ENCODE measurements around the gene EGR4.

DNA sequence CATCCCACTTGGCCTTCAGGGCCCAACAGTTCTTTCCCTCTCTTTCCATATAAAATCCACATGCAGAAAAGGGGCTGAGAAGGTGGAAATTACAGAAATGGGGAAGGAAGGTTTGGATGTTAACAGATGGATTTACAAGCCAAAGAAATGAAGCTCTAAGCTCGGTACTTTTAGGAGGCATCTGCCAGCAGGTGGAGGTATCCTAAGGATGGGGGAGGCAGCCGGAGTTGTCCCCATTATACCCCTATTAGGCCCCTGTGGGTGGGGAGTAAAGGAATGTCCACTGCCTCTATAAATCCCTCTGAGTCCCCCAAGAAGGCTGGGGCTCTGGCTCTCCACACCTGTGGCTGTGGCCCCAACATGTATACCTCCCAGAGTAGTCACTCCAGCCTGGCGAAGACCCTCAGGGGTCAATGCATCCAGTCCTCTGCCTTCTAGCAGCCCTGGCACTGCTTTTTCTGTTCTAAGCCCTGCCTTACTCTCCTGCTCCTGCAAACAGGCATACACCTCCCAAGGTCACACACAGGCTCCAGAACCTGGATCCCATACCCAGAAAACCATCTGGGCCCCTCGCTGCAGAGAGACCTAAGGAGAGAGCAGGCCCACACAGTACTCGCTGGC is 10.3 kb downstream of the EGR4 start:
- TF ChIP-seq, protein P1, sequence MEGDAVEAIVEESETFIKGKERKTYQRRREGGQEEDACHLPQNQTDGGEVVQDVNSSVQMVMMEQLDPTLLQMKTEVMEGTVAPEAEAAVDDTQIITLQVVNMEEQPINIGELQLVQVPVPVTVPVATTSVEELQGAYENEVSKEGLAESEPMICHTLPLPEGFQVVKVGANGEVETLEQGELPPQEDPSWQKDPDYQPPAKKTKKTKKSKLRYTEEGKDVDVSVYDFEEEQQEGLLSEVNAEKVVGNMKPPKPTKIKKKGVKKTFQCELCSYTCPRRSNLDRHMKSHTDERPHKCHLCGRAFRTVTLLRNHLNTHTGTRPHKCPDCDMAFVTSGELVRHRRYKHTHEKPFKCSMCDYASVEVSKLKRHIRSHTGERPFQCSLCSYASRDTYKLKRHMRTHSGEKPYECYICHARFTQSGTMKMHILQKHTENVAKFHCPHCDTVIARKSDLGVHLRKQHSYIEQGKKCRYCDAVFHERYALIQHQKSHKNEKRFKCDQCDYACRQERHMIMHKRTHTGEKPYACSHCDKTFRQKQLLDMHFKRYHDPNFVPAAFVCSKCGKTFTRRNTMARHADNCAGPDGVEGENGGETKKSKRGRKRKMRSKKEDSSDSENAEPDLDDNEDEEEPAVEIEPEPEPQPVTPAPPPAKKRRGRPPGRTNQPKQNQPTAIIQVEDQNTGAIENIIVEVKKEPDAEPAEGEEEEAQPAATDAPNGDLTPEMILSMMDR (IDR thresholded peaks at IDR 0.05): no peak
- TF ChIP-seq POLR2A (IDR thresholded peaks at IDR 0.05): no peak
